ENCODE data around the gene DMKN.

DNA sequence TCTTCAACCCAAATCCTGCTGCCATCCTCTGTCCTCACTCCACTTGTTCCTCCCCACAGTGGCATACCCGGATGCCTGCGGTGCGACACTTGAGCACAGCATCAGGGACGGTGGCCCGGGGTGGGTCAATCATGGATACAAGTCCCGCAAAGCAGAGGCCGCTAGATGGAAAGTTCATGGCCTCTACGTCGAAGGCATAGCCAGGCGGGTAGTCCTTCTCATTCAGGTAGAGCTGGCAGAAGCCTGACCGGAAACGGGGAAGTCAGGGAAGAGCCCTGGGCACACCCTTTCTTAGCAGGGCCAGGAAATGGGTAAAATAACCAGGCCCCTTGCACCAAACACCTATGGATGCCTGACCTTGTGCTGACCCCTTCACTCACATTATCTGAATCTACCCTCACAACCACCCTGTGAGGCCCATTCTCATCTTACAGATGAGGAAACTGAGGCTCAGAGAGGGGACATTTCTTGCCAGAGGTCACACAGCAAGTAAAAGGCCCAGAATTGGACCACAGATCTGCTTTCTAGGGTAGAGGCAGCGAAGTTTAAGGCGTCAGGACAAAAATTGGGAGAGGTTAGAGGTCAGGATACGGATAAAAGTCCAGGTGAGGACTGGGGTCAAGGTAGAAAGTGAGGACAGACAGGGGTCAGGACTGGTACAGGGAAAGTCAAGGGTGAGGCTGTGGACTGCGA lies 43.5 kb upstream of the DMKN start:
- TF ChIP-seq, protein P1, sequence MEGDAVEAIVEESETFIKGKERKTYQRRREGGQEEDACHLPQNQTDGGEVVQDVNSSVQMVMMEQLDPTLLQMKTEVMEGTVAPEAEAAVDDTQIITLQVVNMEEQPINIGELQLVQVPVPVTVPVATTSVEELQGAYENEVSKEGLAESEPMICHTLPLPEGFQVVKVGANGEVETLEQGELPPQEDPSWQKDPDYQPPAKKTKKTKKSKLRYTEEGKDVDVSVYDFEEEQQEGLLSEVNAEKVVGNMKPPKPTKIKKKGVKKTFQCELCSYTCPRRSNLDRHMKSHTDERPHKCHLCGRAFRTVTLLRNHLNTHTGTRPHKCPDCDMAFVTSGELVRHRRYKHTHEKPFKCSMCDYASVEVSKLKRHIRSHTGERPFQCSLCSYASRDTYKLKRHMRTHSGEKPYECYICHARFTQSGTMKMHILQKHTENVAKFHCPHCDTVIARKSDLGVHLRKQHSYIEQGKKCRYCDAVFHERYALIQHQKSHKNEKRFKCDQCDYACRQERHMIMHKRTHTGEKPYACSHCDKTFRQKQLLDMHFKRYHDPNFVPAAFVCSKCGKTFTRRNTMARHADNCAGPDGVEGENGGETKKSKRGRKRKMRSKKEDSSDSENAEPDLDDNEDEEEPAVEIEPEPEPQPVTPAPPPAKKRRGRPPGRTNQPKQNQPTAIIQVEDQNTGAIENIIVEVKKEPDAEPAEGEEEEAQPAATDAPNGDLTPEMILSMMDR (conservative IDR thresholded peaks at IDR 0.05; ENCODE audit: low read depth, low read length), result no peak
- TF ChIP-seq CEBPB (IDR thresholded peaks at IDR 0.05; ENCODE audit: low read depth, low read length) (no peak), POLR2A (IDR thresholded peaks at IDR 0.05; ENCODE audit: low read depth, low read length) (no peak), MAFK (IDR thresholded peaks at IDR 0.05; ENCODE audit: low read depth, low read length) (no peak), SMC3 (IDR thresholded peaks at IDR 0.05; ENCODE audit: low read depth, low read length) (no peak), RAD21 (IDR thresholded peaks at IDR 0.05; ENCODE audit: low read length) (no peak)

Data from IMR-90 (cell line).